Esophagus muscularis mucosa (tissue), 4 donors: ENCODE measurements around the gene TMPRSS4. TPM values are rescaled to one million over a fixed set of nuclear protein-coding genes. Genes with fewer than 3 reads are reported as not detected.

Source experiments
- DNase-seq: peaks from one replicate; pipeline ENCODE4 v3.0.0-alpha.2; 2017; ENCODE audit errors: extremely low spot score
- H3K27ac ChIP-seq, 4 donors: fragments of 200-600 bp; sonication (generic); replicated peaks in 1 of 4; 1 replicate in 3 of 4; 2 replicates in 1 of 4; pipeline ENCODE4 v1.5.1; 2016 to 2019; ENCODE audit warnings: mild to moderate bottlenecking in 1 of 4
- H3K27me3 ChIP-seq, 4 donors: fragments of 200-600 bp; sonication (generic); one replicate each; pipeline versions ENCODE4 v1.5.1 to v1.6.0; 2016 to 2019
- H3K36me3 ChIP-seq, 4 donors: fragments of 200-600 bp; sonication (generic); one replicate each; pipeline ENCODE4 v1.5.1; 2016 to 2019
- H3K4me1 ChIP-seq, 4 donors: fragments of 200-600 bp; sonication (generic); one replicate each; pipeline ENCODE4 v1.5.1; 2016 to 2019
- H3K4me3 ChIP-seq, 4 donors: fragments of 200-600 bp; sonication (generic); 1 replicate in 2 of 4; 2 replicates in 2 of 4; pipeline ENCODE4 v1.5.1; 2016 to 2019; ENCODE audit warnings: mild to moderate bottlenecking in 4 of 4, moderate library complexity in 1 of 4
- H3K9me3 ChIP-seq, 4 donors: fragments of 200-600 bp; sonication (generic); 1 replicate in 3 of 4; 2 replicates in 1 of 4; pipeline ENCODE4 v1.5.1; 2016 to 2019
- CTCF ChIP-seq, 3 experiments: fragments of 200-600 bp in 2 of 3; fragments of 450-650 bp in 1 of 3; sonication (generic) in 2 of 3; IDR thresholded peaks; one replicate each; pipeline ENCODE4 v1.5.1; 2017 to 2019; ENCODE audit warnings: antibody characterized with exemption in 3 of 3, mild to moderate bottlenecking in 2 of 3, moderate library complexity in 1 of 3
- EP300 ChIP-seq: sonication (generic); formaldehyde crosslinking; IDR thresholded peaks from one replicate; pipeline ENCODE4 v1.6.1; 2017; ENCODE audit warnings: antibody characterized with exemption
- POLR2A ChIP-seq: fragments of 450-650 bp; IDR thresholded peaks from one replicate; pipeline ENCODE4 v1.6.1; 2017; ENCODE audit warnings: antibody characterized with exemption, moderate library complexity, mild to moderate bottlenecking, low read depth
- POLR2AphosphoS5 ChIP-seq, 2 donors: sonication (generic); formaldehyde crosslinking; IDR thresholded peaks; one replicate each; pipeline ENCODE4 v1.6.1; 2017; ENCODE audit warnings: antibody characterized with exemption in 2 of 2
- WGBS: methylation state at CpG from one replicate; pipeline ENCODE4 v1.1.5; 2018; 5-methylcytosine and 5-hydroxymethylcytosine counted together
- intact Hi-C: fragments of 100-400 bp; cut with DNase I; formaldehyde crosslinking; loops from one replicate; pipeline ENCODE4 v1.15.1; 2023
- total RNA-seq, 4 donors: library from RNA; depleted of rRNA; stranded (reverse); fragments of >200 nt; gene quantifications; one replicate each; pipeline versions ENCODE4 v1.1.0 to v1.2.1, GENCODE V29; 2016

TMPRSS4 gene
- under 1 TPM in 3 of 4 donors, not detected in 1; 0.17 to 0.33 (median 0.26) TPM for total RNA-seq

- no peak within 1 kb of the TSS for H3K27ac ChIP-seq
- no peaks in the 10 kb centered on the region for H3K4me1 ChIP-seq
- no peaks in the 10 kb centered on the region for H3K36me3 ChIP-seq
- WGBS = 89% methylated on average over 3 of the region's 7 CpGs
- intact Hi-C loops = no loop called here
- H3K4me3 ChIP-seq = no peak within 1 kb of the TSS
- H3K27me3 ChIP-seq = peaks cover 0 to 18% (median 0%) of the 10 kb centered on the region in 4 donors
- TF ChIP-seq POLR2A (no peak), POLR2AphosphoS5 (IDR thresholded peaks at IDR 0.05) (no peak), EP300 (no peak), CTCF (IDR thresholded peaks at IDR 0.05) (no peak)
- no peak for DNase-seq
- H3K9me3 ChIP-seq = no peaks in the 10 kb centered on the region
These were observed at the start of gene TMPRSS4 for GRCh38 chr11:118076754-118077281. TMPRSS4 (plus strand) TSS chr11:118077078; CDS start chr11:118077303, 225 bp downstream.

GRCh38 chr11:118027694-118028093 lies 49.2 kb upstream of the TMPRSS4 start:
- H3K4me3 ChIP-seq = no peak overlapping the region
- H3K4me1 ChIP-seq = no peaks in the 10 kb centered on the region
- TF ChIP-seq CTCF (IDR thresholded peaks at IDR 0.05) = no peak
- no peak for TF ChIP-seq EP300
- TF ChIP-seq POLR2A = no peak
- no peak for TF ChIP-seq POLR2AphosphoS5 (IDR thresholded peaks at IDR 0.05)
- no peak overlapping the region for H3K27ac ChIP-seq
- H3K36me3 ChIP-seq = no peaks in the 10 kb centered on the region
- peak; percentile 81 for DNase-seq
- H3K9me3 ChIP-seq = no peaks in the 10 kb centered on the region
- peaks cover 0 to 7% (median 0%) of the 10 kb centered on the region in 4 donors for H3K27me3 ChIP-seq
- 73% methylated on average over 4 of the region's 4 CpGs for WGBS
- intact Hi-C loops = no loop called here

- no peak overlapping the region for H3K27ac ChIP-seq
- H3K27me3 ChIP-seq = peaks cover 0 to 7% (median 0%) of the 10 kb centered on the region in 4 donors
- DNase-seq = no peak
- H3K9me3 ChIP-seq = no peaks in the 10 kb centered on the region
- 63% methylated on average over 3 of the region's 3 CpGs for WGBS
- no peak overlapping the region for H3K4me3 ChIP-seq
- intact Hi-C loops = no loop called here
- H3K4me1 ChIP-seq = no peaks in the 10 kb centered on the region
- no peaks in the 10 kb centered on the region for H3K36me3 ChIP-seq
- TF ChIP-seq POLR2AphosphoS5 (IDR thresholded peaks at IDR 0.05) (no peak), EP300 (no peak), POLR2A (no peak), CTCF (IDR thresholded peaks at IDR 0.05) (no peak)
These were observed 48.3 kb upstream of the TMPRSS4 start for GRCh38 chr11:118028626-118029025.

- no peaks in the 10 kb centered on the region for H3K4me1 ChIP-seq
- TF ChIP-seq CTCF (IDR thresholded peaks at IDR 0.05) (no peak), POLR2AphosphoS5 (IDR thresholded peaks at IDR 0.05) (no peak), EP300 (no peak), POLR2A (no peak)
- peak; percentile 12 for DNase-seq
- peaks cover 0 to 21% (median 3%) of the 10 kb centered on the region in 4 donors for H3K27me3 ChIP-seq
- H3K4me3 ChIP-seq = no peak overlapping the region
- no peak overlapping the region for H3K27ac ChIP-seq
- 84% methylated on average over 4 of the region's 4 CpGs for WGBS
- H3K9me3 ChIP-seq = no peaks in the 10 kb centered on the region
- no peaks in the 10 kb centered on the region for H3K36me3 ChIP-seq
- intact Hi-C loops = no loop called here
These were observed 43.4 kb upstream of the TMPRSS4 start for GRCh38 chr11:118033443-118033842.

- H3K36me3 ChIP-seq = no peaks in the 10 kb centered on the region
- H3K27ac ChIP-seq = no peak overlapping the region
- DNase-seq = no peak
- H3K4me1 ChIP-seq = no peaks in the 10 kb centered on the region
- peaks cover 0 to 29% (median 3%) of the 10 kb centered on the region in 4 donors for H3K27me3 ChIP-seq
- no peaks in the 10 kb centered on the region for H3K9me3 ChIP-seq
- TF ChIP-seq POLR2A (no peak), POLR2AphosphoS5 (IDR thresholded peaks at IDR 0.05) (no peak), CTCF (IDR thresholded peaks at IDR 0.05) (no peak), EP300 (no peak)
- WGBS = 72% methylated on average over 1 of the region's 1 CpG
- intact Hi-C loops = no loop called here
- no peak overlapping the region for H3K4me3 ChIP-seq
These were observed 34.7 kb upstream of the TMPRSS4 start for GRCh38 chr11:118042141-118042540.
